WTC11 (cell line): ENCODE results near the gene TNFSF15. TPM values are rescaled to one million over a fixed set of nuclear protein-coding genes. Genes with fewer than 3 reads are reported as not detected.

Source experiments
- ATAC-seq: fragments of 200-7000 bp; cut with Tn5 transposase; 2 replicates; pipeline ENCODE4 v1.10.0; 2021; ENCODE audit warnings: mild to moderate bottlenecking, moderate library complexity
- CTCF ChIA-PET: fragments of 300-600 bp; sonication (Branson Sonifier 250); formaldehyde crosslinking; loops from one replicate; lab custom pipeline; 2021; ENCODE audit warnings: antibody characterized with exemption; lab: Charles Lee
- POLR2A ChIA-PET: fragments of 350-600 bp; sonication (Branson Sonifier 250); formaldehyde crosslinking; loops from one replicate; lab custom pipeline; 2021; ENCODE audit warnings: antibody characterized with exemption; lab: Charles Lee
- DNase-seq: peaks from one replicate; pipeline ENCODE4 v3.0.0; 2021; ENCODE audit warnings: low spot score
- H3K27ac Mint-ChIP-seq: 2 replicates; pipeline ENCODE4 v1.8.0; 2021; ENCODE audit warnings: mixed read lengths
- H3K27me3 Mint-ChIP-seq: 2 replicates; pipeline ENCODE4 v1.8.0; 2021; ENCODE audit warnings: low read depth, mild to moderate bottlenecking, moderate library complexity, mixed read lengths
- H3K36me3 Mint-ChIP-seq: 2 replicates; pipeline ENCODE4 v1.8.0; 2021; ENCODE audit warnings: mixed read lengths
- H3K4me1 Mint-ChIP-seq: 2 replicates; pipeline ENCODE4 v1.8.0; 2022; ENCODE audit warnings: mixed read lengths
- H3K4me3 Mint-ChIP-seq: 2 replicates; pipeline ENCODE4 v1.8.0; 2021; ENCODE audit warnings: mild to moderate bottlenecking, moderate library complexity, mixed read lengths
- H3K9me3 Mint-ChIP-seq: 2 replicates; pipeline ENCODE4 v1.8.0; 2021; ENCODE audit warnings: mixed read lengths
- CREM ChIP-seq: sonication (generic); formaldehyde crosslinking; IDR thresholded peaks from 2 replicates; pipeline ENCODE4 v1.8.1; 2022; ENCODE audit warnings: mild to moderate bottlenecking, missing genetic modification reagents, moderate library complexity
- ETV6 ChIP-seq: sonication (generic); formaldehyde crosslinking; IDR thresholded peaks from 2 replicates; pipeline ENCODE4 v1.8.1; 2022; ENCODE audit warnings: mild to moderate bottlenecking, missing genetic modification reagents
- FOXJ3 ChIP-seq: sonication (generic); formaldehyde crosslinking; IDR thresholded peaks from 2 replicates; pipeline ENCODE4 v1.9.0; 2021; ENCODE audit warnings: missing genetic modification reagents, mild to moderate bottlenecking, borderline replicate concordance
- GRHL2 ChIP-seq: fragments of 250-450 bp; sonication (Bioruptor Pico); IDR thresholded peaks from 2 replicates; pipeline ENCODE4 v1.8.0; 2022; ENCODE audit warnings: mild to moderate bottlenecking, moderate library complexity; ENCODE audit not compliant: insufficient replicate concordance, severe bottlenecking
- KAT7 ChIP-seq: sonication (generic); formaldehyde crosslinking; IDR thresholded peaks from 2 replicates; pipeline ENCODE4 v1.8.1; 2023; ENCODE audit warnings: missing genetic modification reagents, mild to moderate bottlenecking, borderline replicate concordance
- NR1H2 ChIP-seq: sonication (generic); formaldehyde crosslinking; IDR thresholded peaks from 2 replicates; pipeline ENCODE4 v1.9.0; 2021; ENCODE audit warnings: mild to moderate bottlenecking, moderate library complexity, missing genetic modification reagents
- ZBTB21 ChIP-seq: sonication (generic); formaldehyde crosslinking; IDR thresholded peaks from 2 replicates; pipeline ENCODE4 v1.8.1; 2023; ENCODE audit warnings: mild to moderate bottlenecking, missing genetic modification reagents, borderline replicate concordance
- ZNF138 ChIP-seq: sonication (generic); formaldehyde crosslinking; conservative IDR thresholded peaks from 2 replicates; pipeline ENCODE4 v1.8.1; 2022; ENCODE audit warnings: mild to moderate bottlenecking, moderate library complexity, missing genetic modification reagents
- ZNF232 ChIP-seq: sonication (generic); formaldehyde crosslinking; IDR thresholded peaks from 2 replicates; pipeline ENCODE4 v1.8.0; 2022; ENCODE audit warnings: mild to moderate bottlenecking, missing genetic modification reagents
- total RNA-seq: library from RNA; stranded (reverse); gene quantifications from 3 replicates; pipeline ENCODE4 v1.2.3, GENCODE V29; 2021
- TF ChIP-seq, protein P1 (sequence below): sonication (generic); formaldehyde crosslinking; IDR thresholded peaks from 2 replicates; pipeline ENCODE4 v1.8.0; 2022; ENCODE audit warnings: mild to moderate bottlenecking, missing genetic modification reagents
- TF ChIP-seq, protein P2 (sequence below): fragments of 250-450 bp; sonication (Bioruptor Pico); IDR thresholded peaks from 2 replicates; pipeline ENCODE4 v1.9.0; 2021; ENCODE audit warnings: moderate library complexity, mild to moderate bottlenecking, inconsistent platforms, borderline replicate concordance
- TF ChIP-seq, protein P3 (sequence below): sonication (generic); formaldehyde crosslinking; conservative IDR thresholded peaks from 2 replicates; pipeline ENCODE4 v1.8.1; 2022; ENCODE audit warnings: mild to moderate bottlenecking, missing genetic modification reagents
- TF ChIP-seq, protein P4 (sequence below): sonication (generic); formaldehyde crosslinking; IDR thresholded peaks from 2 replicates; pipeline ENCODE4 v1.8.1; 2023; ENCODE audit warnings: mild to moderate bottlenecking, moderate library complexity, missing genetic modification reagents
- TF ChIP-seq, protein P5 (sequence below): fragments of 250-450 bp; sonication (Bioruptor Pico); IDR thresholded peaks from 2 replicates; pipeline ENCODE4 v1.9.0; 2021; ENCODE audit warnings: mild to moderate bottlenecking, borderline replicate concordance
- TF ChIP-seq, protein P6 (sequence below): sonication (generic); formaldehyde crosslinking; IDR thresholded peaks from 2 replicates; pipeline ENCODE4 v1.8.1; 2022; ENCODE audit warnings: mild to moderate bottlenecking, missing genetic modification reagents, moderate library complexity, borderline replicate concordance
- TF ChIP-seq, protein P7 (sequence below): sonication (generic); formaldehyde crosslinking; IDR thresholded peaks from 2 replicates; pipeline ENCODE4 v1.8.1; 2023; ENCODE audit warnings: mild to moderate bottlenecking, missing genetic modification reagents, moderate library complexity

The TNFSF15 gene
- total RNA-seq, 1 experiment from 2014 or later: 0.11 TPM

DNA sequence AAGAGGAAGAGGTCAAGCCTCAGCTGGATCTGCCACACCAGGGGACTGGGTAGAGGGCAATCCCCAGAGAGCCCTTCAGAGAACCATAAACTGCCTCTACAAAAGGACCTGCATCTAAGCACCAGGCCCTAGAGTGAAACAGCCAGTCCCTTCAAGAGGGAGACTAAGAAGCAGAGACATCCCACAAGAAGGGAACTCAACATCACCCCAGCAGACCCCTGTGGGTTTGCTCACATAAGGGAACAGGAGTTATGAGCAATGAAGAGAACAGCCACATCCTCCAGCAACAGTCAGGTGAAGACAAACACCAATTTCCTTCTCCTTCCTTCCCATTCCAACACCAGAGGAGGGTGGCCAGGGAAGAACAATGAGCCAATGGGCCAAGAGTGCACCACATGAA lies 48.9 kb downstream of the TNFSF15 start:
- H3K36me3 Mint-ChIP-seq: no peaks in the 10 kb centered on the region
- no peaks in the 10 kb centered on the region for H3K9me3 Mint-ChIP-seq
- no peak overlapping the region for H3K27ac Mint-ChIP-seq
- H3K4me3 Mint-ChIP-seq: no peak overlapping the region
- no peak for ATAC-seq
- TF ChIP-seq, protein P1, sequence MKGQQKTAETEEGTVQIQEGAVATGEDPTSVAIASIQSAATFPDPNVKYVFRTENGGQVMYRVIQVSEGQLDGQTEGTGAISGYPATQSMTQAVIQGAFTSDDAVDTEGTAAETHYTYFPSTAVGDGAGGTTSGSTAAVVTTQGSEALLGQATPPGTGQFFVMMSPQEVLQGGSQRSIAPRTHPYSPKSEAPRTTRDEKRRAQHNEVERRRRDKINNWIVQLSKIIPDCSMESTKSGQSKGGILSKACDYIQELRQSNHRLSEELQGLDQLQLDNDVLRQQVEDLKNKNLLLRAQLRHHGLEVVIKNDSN (CRISPR knock-in tag): no peak
- TF ChIP-seq ETV6 (CRISPR knock-in tag): no peak
- TF ChIP-seq, all 79 proteins: peak for 0
- peaks cover 11% of the 10 kb centered on the region for H3K4me1 Mint-ChIP-seq
- peaks cover 20% of the 10 kb centered on the region for H3K27me3 Mint-ChIP-seq
- POLR2A ChIA-PET: interaction anchor here (0.6 kb wide), 1 partner anchor 270 kb away, joined by 8 read pairs; no protein-coding TSS in a partner anchor
- CTCF ChIA-PET: interaction anchor here (1.1 kb wide), 1 partner anchor 102 kb away, joined by 3 read pairs; no protein-coding TSS in a partner anchor
- no peak for DNase-seq

DNA sequence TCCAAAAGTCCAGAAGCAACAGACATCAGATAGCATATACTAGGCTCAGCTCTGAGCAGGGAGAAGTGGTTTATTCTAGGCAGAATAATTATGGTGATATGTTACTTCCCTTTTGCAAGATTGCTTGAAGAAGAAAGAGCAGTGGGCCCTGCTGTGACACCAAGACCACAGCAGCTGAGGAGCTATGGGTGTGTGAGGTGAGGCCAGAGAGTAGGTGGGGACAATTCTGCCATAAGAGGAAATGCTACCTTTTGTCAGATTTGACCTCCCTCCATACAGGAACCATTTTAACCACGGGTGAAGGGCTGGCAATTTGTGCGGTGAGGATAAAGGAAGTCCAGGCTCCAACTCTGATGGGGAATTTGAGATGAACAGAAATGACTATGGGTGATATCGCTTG lies 51.3 kb downstream of the TNFSF15 start:
- no peaks in the 10 kb centered on the region for H3K36me3 Mint-ChIP-seq
- H3K9me3 Mint-ChIP-seq: peaks cover 5% of the 10 kb centered on the region; the same call in 1 of the 2 replicates
- TF ChIP-seq, protein P2, sequence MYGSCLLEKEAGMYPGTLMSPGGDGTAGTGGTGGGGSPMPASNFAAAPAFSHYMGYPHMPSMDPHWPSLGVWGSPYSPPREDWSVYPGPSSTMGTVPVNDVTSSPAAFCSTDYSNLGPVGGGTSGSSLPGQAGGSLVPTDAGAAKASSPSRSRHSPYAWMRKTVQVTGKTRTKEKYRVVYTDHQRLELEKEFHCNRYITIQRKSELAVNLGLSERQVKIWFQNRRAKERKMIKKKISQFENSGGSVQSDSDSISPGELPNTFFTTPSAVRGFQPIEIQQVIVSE: no peak
- ATAC-seq: no peak
- H3K4me1 Mint-ChIP-seq: peaks cover 11% of the 10 kb centered on the region
- ChIA-PET CTCF (no interaction called here), POLR2A (no interaction called here)
- no peak overlapping the region for H3K27ac Mint-ChIP-seq
- DNase-seq: no peak
- peaks cover 20% of the 10 kb centered on the region for H3K27me3 Mint-ChIP-seq
- no peak overlapping the region for H3K4me3 Mint-ChIP-seq

DNA sequence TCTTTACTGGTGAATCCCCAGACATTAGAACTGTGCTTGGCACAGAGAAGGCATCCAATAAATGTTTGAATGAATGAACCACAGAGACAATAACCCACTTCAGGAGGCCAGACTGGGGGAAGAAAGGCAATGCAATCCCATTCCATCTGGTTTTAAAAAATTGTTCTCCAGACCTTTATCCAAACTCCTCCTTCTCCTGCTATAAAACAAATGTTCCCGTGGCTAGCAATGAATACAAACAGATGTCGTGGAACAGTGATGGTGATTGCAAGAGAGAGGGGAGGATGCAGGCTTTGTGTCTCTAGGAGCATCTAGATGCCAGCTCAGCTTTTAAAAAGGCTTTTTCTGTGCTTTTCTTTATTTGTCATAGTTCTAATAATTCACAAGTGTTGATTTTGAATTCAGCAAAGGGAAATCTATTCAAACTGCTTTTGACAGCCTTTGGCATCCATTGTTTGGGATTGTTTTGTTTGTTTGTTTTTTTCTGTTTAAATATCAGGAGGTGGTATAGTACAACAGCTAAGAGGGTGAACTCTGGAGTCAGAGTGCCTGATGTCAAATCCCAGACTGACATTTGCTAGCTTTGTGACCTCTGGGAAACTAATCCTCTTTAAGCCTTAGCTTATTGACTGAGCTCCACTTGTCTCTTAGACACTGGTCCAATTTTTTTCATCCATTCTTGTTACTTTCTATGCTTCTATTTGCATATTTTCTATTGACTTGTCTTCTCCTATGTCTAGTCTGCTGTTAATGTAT lies 59.1 kb downstream of the TNFSF15 start:
- CTCF ChIA-PET: interaction anchor here (1.7 kb wide), 1 partner anchor 160 kb away, joined by 7 read pairs; no protein-coding TSS in a partner anchor

More for the DNA sequence above, 59.1 kb downstream of the TNFSF15 start:
- POLR2A ChIA-PET: no interaction called here
- Mint-ChIP-seq H3K9me3 (peaks cover 5% of the 10 kb centered on the region; the same call in 1 of the 2 replicates), H3K4me1 (no peaks in the 10 kb centered on the region), H3K4me3 (no peak overlapping the region), H3K36me3 (no peaks in the 10 kb centered on the region), H3K27me3 (peaks cover 28% of the 10 kb centered on the region), H3K27ac (no peak overlapping the region)
- DNase-seq: no peak
- ATAC-seq: no peak
- TF ChIP-seq, protein P3, sequence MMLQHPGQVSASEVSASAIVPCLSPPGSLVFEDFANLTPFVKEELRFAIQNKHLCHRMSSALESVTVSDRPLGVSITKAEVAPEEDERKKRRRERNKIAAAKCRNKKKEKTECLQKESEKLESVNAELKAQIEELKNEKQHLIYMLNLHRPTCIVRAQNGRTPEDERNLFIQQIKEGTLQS (CRISPR knock-in tag): no peak
- TF ChIP-seq FOXJ3: no peak
- TF ChIP-seq ZBTB21: no peak
- TF ChIP-seq NR1H2 (CRISPR knock-in tag): no peak
- TF ChIP-seq ZNF138 (CRISPR knock-in tag): no peak
- TF ChIP-seq CREM: no peak
- TF ChIP-seq, protein P4, sequence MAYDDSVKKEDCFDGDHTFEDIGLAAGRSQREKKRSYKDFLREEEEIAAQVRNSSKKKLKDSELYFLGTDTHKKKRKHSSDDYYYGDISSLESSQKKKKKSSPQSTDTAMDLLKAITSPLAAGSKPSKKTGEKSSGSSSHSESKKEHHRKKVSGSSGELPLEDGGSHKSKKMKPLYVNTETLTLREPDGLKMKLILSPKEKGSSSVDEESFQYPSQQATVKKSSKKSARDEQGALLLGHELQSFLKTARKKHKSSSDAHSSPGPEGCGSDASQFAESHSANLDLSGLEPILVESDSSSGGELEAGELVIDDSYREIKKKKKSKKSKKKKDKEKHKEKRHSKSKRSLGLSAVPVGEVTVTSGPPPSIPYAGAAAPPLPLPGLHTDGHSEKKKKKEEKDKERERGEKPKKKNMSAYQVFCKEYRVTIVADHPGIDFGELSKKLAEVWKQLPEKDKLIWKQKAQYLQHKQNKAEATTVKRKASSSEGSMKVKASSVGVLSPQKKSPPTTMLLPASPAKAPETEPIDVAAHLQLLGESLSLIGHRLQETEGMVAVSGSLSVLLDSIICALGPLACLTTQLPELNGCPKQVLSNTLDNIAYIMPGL (CRISPR knock-in tag): no peak
- TF ChIP-seq, protein P5, sequence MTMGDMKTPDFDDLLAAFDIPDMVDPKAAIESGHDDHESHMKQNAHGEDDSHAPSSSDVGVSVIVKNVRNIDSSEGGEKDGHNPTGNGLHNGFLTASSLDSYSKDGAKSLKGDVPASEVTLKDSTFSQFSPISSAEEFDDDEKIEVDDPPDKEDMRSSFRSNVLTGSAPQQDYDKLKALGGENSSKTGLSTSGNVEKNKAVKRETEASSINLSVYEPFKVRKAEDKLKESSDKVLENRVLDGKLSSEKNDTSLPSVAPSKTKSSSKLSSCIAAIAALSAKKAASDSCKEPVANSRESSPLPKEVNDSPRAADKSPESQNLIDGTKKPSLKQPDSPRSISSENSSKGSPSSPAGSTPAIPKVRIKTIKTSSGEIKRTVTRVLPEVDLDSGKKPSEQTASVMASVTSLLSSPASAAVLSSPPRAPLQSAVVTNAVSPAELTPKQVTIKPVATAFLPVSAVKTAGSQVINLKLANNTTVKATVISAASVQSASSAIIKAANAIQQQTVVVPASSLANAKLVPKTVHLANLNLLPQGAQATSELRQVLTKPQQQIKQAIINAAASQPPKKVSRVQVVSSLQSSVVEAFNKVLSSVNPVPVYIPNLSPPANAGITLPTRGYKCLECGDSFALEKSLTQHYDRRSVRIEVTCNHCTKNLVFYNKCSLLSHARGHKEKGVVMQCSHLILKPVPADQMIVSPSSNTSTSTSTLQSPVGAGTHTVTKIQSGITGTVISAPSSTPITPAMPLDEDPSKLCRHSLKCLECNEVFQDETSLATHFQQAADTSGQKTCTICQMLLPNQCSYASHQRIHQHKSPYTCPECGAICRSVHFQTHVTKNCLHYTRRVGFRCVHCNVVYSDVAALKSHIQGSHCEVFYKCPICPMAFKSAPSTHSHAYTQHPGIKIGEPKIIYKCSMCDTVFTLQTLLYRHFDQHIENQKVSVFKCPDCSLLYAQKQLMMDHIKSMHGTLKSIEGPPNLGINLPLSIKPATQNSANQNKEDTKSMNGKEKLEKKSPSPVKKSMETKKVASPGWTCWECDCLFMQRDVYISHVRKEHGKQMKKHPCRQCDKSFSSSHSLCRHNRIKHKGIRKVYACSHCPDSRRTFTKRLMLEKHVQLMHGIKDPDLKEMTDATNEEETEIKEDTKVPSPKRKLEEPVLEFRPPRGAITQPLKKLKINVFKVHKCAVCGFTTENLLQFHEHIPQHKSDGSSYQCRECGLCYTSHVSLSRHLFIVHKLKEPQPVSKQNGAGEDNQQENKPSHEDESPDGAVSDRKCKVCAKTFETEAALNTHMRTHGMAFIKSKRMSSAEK (CRISPR knock-in tag): no peak
- no peak for TF ChIP-seq KAT7
- TF ChIP-seq GRHL2 (CRISPR knock-in tag): no peak
- no peak for TF ChIP-seq ZNF232 (CRISPR knock-in tag)
- TF ChIP-seq, protein P6, sequence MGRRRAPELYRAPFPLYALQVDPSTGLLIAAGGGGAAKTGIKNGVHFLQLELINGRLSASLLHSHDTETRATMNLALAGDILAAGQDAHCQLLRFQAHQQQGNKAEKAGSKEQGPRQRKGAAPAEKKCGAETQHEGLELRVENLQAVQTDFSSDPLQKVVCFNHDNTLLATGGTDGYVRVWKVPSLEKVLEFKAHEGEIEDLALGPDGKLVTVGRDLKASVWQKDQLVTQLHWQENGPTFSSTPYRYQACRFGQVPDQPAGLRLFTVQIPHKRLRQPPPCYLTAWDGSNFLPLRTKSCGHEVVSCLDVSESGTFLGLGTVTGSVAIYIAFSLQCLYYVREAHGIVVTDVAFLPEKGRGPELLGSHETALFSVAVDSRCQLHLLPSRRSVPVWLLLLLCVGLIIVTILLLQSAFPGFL (CRISPR knock-in tag): no peak
- TF ChIP-seq, protein P7, sequence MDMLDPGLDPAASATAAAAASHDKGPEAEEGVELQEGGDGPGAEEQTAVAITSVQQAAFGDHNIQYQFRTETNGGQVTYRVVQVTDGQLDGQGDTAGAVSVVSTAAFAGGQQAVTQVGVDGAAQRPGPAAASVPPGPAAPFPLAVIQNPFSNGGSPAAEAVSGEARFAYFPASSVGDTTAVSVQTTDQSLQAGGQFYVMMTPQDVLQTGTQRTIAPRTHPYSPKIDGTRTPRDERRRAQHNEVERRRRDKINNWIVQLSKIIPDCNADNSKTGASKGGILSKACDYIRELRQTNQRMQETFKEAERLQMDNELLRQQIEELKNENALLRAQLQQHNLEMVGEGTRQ (CRISPR knock-in tag): no peak
